22Rv1 (cell line): ENCODE data around the gene HERC3.

Experiments used
- H3K27ac ChIP-seq: fragments of 450-650 bp; 2 replicates; pipeline ENCODE4 v1.5.1; 2017
- ZFX ChIP-seq: fragments of 450-650 bp; IDR thresholded peaks from 2 replicates; pipeline ENCODE4 v1.6.1; 2017; ENCODE audit warnings: antibody characterized with exemption, borderline replicate concordance
- TF ChIP-seq, protein P1 (sequence below): fragments of 450-650 bp; IDR thresholded peaks from 2 replicates; pipeline ENCODE4 v1.5.1; 2017; ENCODE audit warnings: mild to moderate bottlenecking

Gene HERC3

DNA sequence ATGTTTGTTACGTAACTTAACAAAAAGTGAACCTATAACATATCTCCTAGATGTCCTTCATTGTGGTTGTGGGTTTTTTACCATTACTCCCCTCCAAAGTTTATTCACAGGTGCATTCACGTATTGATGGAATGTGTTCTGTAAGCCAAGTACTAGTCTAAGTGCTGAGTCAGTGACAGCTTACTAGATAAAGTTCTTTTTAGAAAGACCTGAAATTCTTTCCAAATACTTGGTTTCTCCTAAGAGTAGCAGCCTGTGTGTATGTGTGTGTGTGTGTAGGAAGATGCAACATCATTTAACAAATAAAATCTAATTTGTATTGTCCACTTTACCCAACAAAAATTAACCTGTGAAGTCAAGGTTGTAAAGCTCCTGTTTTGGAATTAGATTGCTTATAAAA, 83.3 kb downstream of the HERC3 start:
- TF ChIP-seq, protein P1, sequence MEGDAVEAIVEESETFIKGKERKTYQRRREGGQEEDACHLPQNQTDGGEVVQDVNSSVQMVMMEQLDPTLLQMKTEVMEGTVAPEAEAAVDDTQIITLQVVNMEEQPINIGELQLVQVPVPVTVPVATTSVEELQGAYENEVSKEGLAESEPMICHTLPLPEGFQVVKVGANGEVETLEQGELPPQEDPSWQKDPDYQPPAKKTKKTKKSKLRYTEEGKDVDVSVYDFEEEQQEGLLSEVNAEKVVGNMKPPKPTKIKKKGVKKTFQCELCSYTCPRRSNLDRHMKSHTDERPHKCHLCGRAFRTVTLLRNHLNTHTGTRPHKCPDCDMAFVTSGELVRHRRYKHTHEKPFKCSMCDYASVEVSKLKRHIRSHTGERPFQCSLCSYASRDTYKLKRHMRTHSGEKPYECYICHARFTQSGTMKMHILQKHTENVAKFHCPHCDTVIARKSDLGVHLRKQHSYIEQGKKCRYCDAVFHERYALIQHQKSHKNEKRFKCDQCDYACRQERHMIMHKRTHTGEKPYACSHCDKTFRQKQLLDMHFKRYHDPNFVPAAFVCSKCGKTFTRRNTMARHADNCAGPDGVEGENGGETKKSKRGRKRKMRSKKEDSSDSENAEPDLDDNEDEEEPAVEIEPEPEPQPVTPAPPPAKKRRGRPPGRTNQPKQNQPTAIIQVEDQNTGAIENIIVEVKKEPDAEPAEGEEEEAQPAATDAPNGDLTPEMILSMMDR: no peak
- no peak for TF ChIP-seq ZFX
- H3K27ac ChIP-seq: no peak overlapping the region

DNA sequence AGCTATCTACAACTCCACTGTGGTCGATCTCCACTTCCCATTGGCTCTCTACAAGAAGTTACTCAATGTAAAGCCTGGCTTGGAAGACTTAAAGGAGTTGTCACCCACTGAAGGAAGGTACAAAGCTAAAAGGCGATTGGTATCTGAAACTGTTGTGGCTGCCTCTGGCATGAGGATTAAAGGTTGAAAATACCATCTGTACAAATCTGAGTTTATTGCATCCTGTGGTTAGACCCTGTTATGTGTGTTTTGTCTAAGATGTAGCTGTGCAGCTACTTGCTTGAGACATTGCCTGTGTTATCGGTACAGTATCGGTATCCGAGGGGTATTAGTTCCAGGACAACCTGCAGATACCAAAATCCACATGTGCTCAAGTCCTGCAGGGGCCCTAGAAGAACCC, 88.9 kb downstream of the HERC3 start:
- no peak for TF ChIP-seq ZFX
- TF ChIP-seq, protein P1: no peak
- no peak overlapping the region for H3K27ac ChIP-seq

DNA sequence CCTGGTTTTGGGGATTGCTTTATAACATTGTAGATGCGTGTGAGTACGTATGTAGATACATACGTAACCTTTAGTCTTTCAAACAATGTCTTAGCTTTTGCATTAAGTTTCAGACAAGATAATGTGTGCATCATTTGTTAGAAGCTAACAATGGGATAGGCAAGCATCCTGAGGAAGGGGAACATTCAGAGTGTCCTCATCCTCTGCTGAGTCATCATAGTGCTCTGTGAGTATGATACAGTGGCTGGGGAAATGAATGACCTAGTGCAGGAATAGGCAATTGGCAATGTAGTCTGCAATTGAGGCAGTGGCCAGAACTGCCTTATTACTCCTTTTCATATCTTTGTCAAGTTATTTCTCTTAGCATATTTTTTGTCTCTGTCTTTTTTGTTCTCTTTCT, 98.1 kb downstream of the HERC3 start:
- TF ChIP-seq, protein P1: no peak
- no peak for TF ChIP-seq ZFX
- no peak overlapping the region for H3K27ac ChIP-seq

DNA sequence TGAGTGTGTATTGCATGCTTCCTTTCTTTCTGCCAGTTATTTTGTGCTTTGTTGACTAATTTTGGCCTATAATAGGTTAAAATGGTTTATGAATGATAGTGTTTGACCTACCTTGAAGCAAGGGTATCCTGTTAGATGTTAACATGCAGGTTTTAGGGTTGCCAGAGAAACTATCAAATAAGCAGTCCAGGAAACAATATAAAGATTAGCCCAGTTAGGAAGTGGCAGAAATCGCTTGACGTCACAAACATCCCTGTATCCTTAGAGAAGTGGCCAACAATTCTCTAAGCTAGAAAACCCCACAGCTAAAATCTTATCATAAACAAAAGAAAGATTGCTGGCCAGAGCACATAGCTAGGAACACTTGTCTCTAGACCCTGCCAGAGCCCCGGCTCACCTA, 101.5 kb downstream of the HERC3 start:
- no peak for TF ChIP-seq ZFX
- TF ChIP-seq, protein P1: no peak
- H3K27ac ChIP-seq: no peak overlapping the region

DNA sequence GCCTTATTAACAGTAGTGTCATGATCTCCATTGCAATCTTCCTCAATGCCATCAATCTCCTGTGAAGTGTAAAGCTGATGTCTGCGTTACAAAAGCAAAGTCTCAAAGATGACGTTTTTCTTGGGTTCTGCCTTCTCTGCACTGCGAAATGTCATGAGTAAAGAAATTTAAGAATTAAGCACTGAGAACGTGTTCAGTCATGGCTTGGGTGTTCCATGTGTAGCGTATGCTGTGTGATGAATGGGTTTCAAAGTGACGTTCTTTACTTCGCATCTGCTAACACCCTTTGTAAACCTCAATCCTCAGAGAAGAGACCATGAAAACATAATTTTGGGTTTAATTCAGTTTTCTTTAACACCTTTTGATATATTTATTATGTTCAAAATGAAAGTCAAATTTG, 104.3 kb downstream of the HERC3 start:
- no peak for TF ChIP-seq ZFX
- TF ChIP-seq, protein P1: no peak
- no peak overlapping the region for H3K27ac ChIP-seq

DNA sequence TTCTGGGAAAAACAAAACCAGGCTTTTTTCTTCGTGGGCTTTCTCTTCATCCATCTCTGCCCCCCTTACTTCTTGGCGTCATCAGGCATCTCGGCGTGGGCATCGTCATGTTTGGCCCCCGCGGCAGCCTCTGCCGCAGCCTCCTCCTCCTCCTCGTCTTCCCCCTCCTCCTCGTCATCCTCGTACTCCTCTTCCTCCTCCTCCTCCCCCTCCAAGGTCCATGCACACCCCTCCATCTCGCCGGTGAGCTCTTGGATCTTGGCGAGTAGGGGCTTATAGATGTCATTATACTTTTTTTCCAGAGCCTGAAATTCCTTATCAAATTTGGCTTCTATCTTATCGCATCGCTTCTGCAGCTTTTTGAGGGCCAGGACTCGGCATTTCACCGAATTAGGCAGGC, 104.9 kb downstream of the HERC3 start:
- no peak overlapping the region for H3K27ac ChIP-seq
- TF ChIP-seq, protein P1: no peak
- TF ChIP-seq ZFX: no peak

DNA sequence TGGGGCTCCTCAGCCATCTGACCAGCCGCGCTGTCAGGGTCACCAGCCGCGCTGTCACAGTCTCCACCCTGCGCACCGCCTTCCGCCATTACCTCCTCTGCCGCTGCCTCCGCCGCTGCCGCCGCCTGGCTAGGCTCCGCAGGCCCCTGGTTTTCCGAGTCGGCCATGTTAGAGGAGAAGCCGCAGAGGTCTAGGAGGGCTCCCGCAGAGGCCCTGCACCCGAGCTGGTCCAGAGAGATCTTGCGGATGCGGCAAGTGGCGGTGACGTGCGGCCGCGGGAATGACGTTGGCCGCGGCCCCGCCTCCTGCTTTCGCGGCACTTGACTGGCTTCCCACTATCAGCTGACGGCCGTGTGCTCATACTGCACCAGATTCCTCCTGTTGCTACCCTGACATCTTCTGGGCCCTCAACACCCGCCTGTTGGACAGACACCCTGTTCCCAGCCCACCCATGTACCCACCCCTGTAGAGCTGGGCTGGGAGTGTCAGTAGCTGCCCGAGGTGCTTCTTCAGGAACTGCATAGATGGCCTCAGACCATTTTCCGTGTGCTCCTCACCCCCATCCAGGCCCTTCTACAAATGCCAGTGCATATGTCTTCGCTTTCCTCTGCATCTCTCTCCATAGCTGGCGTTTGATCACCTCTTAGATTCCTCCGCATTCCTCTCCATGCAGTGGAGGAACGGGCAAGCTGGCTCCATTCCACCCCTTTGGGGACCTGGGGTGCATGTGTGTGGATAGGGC, 105.5 kb downstream of the HERC3 start, which contains the start of gene NAP1L5:
Gene NAP1L5 (minus strand): TSS at position 242 of the 742 bp plus-strand sequence. CDS start 75 bp downstream, at position 167.
- H3K27ac ChIP-seq: no peak within 1 kb of the TSS
- TF ChIP-seq, protein P1: no peak
- TF ChIP-seq ZFX: no peak
